NT2/D1 (cell line): ENCODE results near the gene SPDYE4.

Experiments used
- SUZ12 ChIP-seq: IDR thresholded peaks from 2 replicates; pipeline ENCODE4 v1.6.1; 2011; ENCODE audit not compliant: insufficient read length, insufficient read depth; ENCODE audit errors: extremely low read depth
- ZNF274 ChIP-seq: IDR thresholded peaks from 2 replicates; pipeline ENCODE4 v1.6.1; 2011; ENCODE audit warnings: mild to moderate bottlenecking, low read depth, low read length

- TF ChIP-seq SUZ12 = no peak
- TF ChIP-seq ZNF274 = no peak
These were observed 3.7 kb upstream of the SPDYE4 start for GRCh38 chr17:8762012-8762411.
